NB4 (cell line): Measurements from ENCODE around the gene SRMS.

ENCODE experiments used
- POLR2A ChIP-seq: IDR thresholded peaks from 2 replicates; pipeline ENCODE4 v1.6.1; 2011; ENCODE audit warnings: mild to moderate bottlenecking; ENCODE audit not compliant: insufficient read length; ENCODE audit errors: extremely low read depth
- TF ChIP-seq, protein P1 (sequence below): IDR thresholded peaks from one replicate; pipeline ENCODE4 v1.5.1; 2012; ENCODE audit warnings: low read depth, low read length

DNA sequence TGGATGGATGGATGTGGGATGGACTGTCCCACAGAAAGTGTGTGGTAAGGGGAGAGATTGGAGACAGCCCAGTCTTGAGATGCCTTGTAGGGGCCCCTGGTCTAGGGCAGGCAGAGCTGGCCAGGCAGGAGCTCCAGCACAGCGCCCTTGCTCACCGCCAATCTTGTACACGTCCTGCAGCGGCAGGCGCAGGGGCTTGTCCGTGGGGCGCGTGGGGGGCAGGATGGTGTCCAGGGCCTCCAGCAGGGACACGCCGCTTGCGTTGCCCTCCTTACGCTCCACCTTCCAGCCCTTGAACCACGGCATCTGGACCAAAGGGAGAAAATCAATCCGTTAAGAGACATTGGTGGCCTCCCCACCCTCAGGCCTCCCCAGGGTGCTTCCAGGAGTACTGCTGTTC, 54.6 kb downstream of the SRMS start:
- no peak for TF ChIP-seq POLR2A
- TF ChIP-seq, protein P1, sequence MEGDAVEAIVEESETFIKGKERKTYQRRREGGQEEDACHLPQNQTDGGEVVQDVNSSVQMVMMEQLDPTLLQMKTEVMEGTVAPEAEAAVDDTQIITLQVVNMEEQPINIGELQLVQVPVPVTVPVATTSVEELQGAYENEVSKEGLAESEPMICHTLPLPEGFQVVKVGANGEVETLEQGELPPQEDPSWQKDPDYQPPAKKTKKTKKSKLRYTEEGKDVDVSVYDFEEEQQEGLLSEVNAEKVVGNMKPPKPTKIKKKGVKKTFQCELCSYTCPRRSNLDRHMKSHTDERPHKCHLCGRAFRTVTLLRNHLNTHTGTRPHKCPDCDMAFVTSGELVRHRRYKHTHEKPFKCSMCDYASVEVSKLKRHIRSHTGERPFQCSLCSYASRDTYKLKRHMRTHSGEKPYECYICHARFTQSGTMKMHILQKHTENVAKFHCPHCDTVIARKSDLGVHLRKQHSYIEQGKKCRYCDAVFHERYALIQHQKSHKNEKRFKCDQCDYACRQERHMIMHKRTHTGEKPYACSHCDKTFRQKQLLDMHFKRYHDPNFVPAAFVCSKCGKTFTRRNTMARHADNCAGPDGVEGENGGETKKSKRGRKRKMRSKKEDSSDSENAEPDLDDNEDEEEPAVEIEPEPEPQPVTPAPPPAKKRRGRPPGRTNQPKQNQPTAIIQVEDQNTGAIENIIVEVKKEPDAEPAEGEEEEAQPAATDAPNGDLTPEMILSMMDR = no peak
